ENCODE results near the gene PCDHA5.

PCDHA5 gene

DNA sequence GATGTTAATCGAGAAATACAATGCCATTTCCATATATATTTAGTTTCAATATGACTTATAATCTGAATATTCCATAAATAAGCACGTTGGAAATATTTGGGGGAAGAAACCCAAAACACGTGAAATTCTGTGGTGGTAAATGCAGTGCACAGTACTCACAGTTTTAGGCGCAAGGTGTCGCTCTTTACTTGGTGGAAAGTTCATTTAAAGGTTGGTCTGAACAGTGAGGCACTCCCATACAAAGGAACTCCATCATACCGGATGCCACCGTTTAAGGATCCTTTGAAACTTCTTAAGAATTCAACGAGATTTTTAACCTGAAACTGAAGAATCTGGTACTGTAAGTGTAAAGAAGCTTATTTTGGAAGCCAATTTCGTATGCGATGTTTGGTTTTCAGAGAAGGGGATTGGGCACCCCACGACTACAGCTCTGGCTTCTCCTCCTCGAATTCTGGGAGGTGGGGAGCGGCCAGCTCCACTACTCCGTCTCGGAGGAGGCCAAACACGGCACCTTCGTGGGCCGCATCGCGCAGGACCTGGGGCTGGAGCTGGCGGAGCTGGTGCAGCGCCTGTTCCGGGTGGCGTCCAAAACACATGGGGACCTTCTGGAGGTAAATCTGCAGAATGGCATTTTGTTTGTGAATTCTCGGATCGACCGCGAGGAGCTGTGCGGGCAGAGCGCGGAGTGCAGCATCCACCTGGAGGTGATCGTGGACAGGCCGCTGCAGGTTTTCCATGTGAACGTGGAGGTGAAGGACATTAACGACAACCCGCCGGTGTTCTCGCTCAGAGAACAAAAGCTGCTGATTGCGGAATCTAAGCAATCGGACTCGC lies 47.5 kb downstream of the PCDHA5 start, which contains the start of gene PCDHA11:
Gene PCDHA11 (plus strand): TSS at position 237 of the 834 bp plus-strand sequence. CDS start 147 bp downstream, at position 384.
- DNase-seq, result no peak

DNA sequence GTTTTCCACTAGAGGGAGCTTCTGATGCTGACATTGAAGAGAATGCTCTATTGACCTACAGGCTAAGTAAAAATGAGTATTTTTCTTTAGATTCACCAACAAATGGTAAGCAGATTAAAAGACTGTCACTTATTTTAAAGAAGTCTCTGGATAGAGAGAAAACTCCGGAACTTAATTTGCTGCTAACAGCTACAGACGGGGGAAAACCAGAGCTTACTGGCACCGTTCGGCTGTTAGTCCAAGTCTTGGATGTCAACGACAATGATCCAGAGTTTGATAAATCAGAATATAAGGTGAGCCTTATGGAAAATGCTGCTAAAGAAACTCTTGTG lies 48.1 kb downstream of the PCDHA5 start:
- no peak for DNase-seq

DNA sequence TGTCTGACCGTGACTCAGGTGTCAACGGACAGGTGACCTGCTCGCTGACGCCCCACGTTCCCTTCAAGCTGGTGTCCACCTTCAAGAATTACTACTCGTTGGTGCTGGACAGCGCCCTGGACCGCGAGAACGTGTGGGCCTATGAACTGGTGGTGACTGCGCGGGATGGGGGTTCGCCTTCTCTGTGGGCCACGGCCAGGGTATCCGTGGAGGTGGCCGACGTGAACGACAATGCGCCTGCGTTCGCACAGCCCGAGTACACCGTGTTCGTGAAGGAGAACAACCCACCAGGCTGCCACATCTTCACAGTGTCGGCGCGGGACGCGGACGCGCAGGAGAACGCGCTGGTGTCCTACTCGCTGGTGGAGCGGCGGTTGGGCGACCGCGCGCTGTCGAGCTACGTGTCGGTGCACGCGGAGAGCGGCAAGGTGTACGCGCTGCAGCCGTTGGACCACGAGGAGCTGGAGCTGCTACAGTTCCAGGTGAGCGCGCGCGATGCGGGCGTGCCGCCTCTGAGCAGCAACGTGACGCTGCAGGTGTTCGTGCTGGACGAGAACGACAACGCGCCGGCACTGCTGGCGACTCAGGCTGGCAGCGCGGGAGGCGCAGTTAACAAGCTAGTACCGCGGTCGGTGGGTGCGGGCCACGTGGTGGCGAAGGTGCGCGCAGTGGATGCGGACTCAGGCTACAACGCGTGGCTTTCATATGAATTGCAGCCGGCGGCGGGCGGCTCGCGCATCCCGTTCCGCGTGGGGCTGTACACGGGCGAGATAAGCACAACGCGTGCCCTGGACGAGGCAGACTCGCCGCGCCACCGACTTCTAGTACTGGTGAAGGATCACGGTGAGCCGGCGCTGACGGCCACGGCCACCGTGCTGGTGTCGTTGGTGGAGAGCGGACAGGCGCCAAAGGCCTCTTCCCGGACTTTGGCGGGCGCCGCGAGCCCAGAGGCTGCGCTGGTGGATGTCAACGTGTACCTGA lies 49.1 kb downstream of the PCDHA5 start:
- DNase-seq, result no peak
